ENCODE measurements around the gene RRAGB. TPM values are rescaled to one million over a fixed set of nuclear protein-coding genes. Genes with fewer than 3 reads are reported as not detected.
"Not testable (repeated sequence)": the region's sequence is repeated elsewhere in the genome, so short reads cannot be mapped to it uniquely, and the experiment has no call there.

Gene RRAGB
- total RNA-seq, 2 experiments from 2014 or later, result 5.0 to 5.3 TPM

- POLR2A ChIA-PET, result no interaction called here
- CTCF ChIA-PET, result no interaction called here
Measured at GRCh38 chrX:55758033-55758432, 40.5 kb downstream of the RRAGB start.

GRCh38 chrX:55759478-55759877, 41.9 kb downstream of the RRAGB start:
- ChIA-PET CTCF (no interaction called here), POLR2A (no interaction called here)

- POLR2A ChIA-PET, result no interaction called here
Measured at GRCh38 chrX:55767100-55767499, 49.6 kb downstream of the RRAGB start.

GRCh38 chrX:55774419-55774818, 56.9 kb downstream of the RRAGB start:
- CTCF ChIA-PET, POLR2A ChIA-PET: not testable (repeated sequence)

More at GRCh38 chrX:55767100-55767499, 49.6 kb downstream of the RRAGB start:
- CTCF ChIA-PET, result no interaction called here

GRCh38 chrX:55777596-55777995, 60.0 kb downstream of the RRAGB start:
- CTCF ChIA-PET, result no interaction called here

GRCh38 chrX:55778322-55778721, 60.8 kb downstream of the RRAGB start:
- CTCF ChIA-PET, result no interaction called here
- POLR2A ChIA-PET, result no interaction called here

More at GRCh38 chrX:55777596-55777995, 60.0 kb downstream of the RRAGB start:
- POLR2A ChIA-PET, result no interaction called here

GRCh38 chrX:55783723-55784122, 66.2 kb downstream of the RRAGB start:
- CTCF ChIA-PET, result no interaction called here
- POLR2A ChIA-PET, result no interaction called here

GRCh38 chrX:55787063-55787462, 69.5 kb downstream of the RRAGB start:
- POLR2A ChIA-PET, result no interaction called here
- CTCF ChIA-PET, result no interaction called here

- ChIA-PET CTCF (no interaction called here), POLR2A (no interaction called here)
Measured at GRCh38 chrX:55787727-55788126, 70.2 kb downstream of the RRAGB start.

- ChIA-PET CTCF (no interaction called here), POLR2A (no interaction called here)
Measured at GRCh38 chrX:55794405-55794804, 76.9 kb downstream of the RRAGB start.

- POLR2A ChIA-PET, result no interaction called here
- CTCF ChIA-PET, result no interaction called here
Measured at GRCh38 chrX:55796496-55796895, 78.9 kb downstream of the RRAGB start.

- CTCF ChIA-PET, result no interaction called here
Measured at GRCh38 chrX:55801811-55802210, 84.3 kb downstream of the RRAGB start.

More at GRCh38 chrX:55801811-55802210, 84.3 kb downstream of the RRAGB start:
- POLR2A ChIA-PET, result no interaction called here

Other genes starting within 250 kb of the RRAGB start
- gene USP51, start 227.9 kb upstream of the RRAGB start, total RNA-seq, result 1 to 10 TPM; 1.1 to 1.6 TPM
- gene FOXR2, start 94.3 kb upstream of the RRAGB start, total RNA-seq, result not detected